IMR-90 (cell line): Measurements from ENCODE around the gene ATP1A2. TPM values are rescaled to one million over a fixed set of nuclear protein-coding genes. Genes with fewer than 3 reads are reported as not detected.

Experiments used
- ATAC-seq: fragments of 200-7000 bp; cut with Tn5 transposase; 2 replicates; pipeline ENCODE4 v1.9.1; 2020; ENCODE audit warnings: low read depth, mild to moderate bottlenecking, moderate library complexity
- BruUV-seq: library from RNA; stranded (reverse); fragments of 400-500 nt; replicated peaks from 2 replicates; lab custom pipeline; 2021; lab: Mats Ljungman, UMichigan
- CTCF ChIA-PET: fragments of 300-600 bp; formaldehyde crosslinking; extraction: SDS; loops from one replicate; lab custom pipeline; 2021; ENCODE audit warnings: antibody characterized with exemption; lab: Yijun Ruan, JAX
- POLR2A ChIA-PET: fragments of 300-600 bp; sonication (Branson Sonifier 250); formaldehyde crosslinking; loops from one replicate; lab custom pipeline; 2022; ENCODE audit warnings: antibody characterized with exemption; ENCODE audit not compliant: unreplicated experiment; lab: Charles Lee
- DNase-seq: peaks from one replicate; pipeline ENCODE4 v3.0.0; 2013
- H2AFZ ChIP-seq: replicated peaks from 2 replicates; pipeline ENCODE3; 2013; ENCODE audit warnings: low read length, mild to moderate bottlenecking; ENCODE audit not compliant: poor library complexity
- H2AK5ac ChIP-seq: 2 replicates; pipeline ENCODE4 v1.6.1; 2013; ENCODE audit warnings: low read depth, low read length, inconsistent platforms
- H2AK9ac ChIP-seq: replicated peaks from 2 replicates; pipeline ENCODE3; 2013; ENCODE audit warnings: mild to moderate bottlenecking, low read depth, low read length, moderate library complexity; ENCODE audit not compliant: poor library complexity
- H2BK120ac ChIP-seq: 2 replicates; pipeline ENCODE4 v1.6.1; 2013; ENCODE audit warnings: low read depth, low read length, inconsistent platforms
- H2BK15ac ChIP-seq: 3 replicates; pipeline ENCODE4 v1.6.1; 2013; ENCODE audit warnings: low read depth, low read length, inconsistent platforms
- H2BK20ac ChIP-seq: 2 replicates; pipeline ENCODE4 v1.6.1; 2013; ENCODE audit warnings: low read depth, mild to moderate bottlenecking, inconsistent platforms, low read length, moderate library complexity
- H2BK5ac ChIP-seq: 2 replicates; pipeline ENCODE4 v1.6.1; 2013; ENCODE audit warnings: mild to moderate bottlenecking, low read depth, low read length, inconsistent platforms; ENCODE audit not compliant: poor library complexity, severe bottlenecking
- H3K14ac ChIP-seq: replicated peaks from 2 replicates; pipeline ENCODE4 v1.6.1; 2013; ENCODE audit warnings: low read depth, low read length, inconsistent platforms
- H3K18ac ChIP-seq: 2 replicates; pipeline ENCODE4 v1.6.1; 2013; ENCODE audit warnings: low read depth, low read length, control low read depth
- H3K23ac ChIP-seq: 2 replicates; pipeline ENCODE4 v1.6.1; 2013; ENCODE audit warnings: low read depth, low read length, inconsistent platforms
- H3K27ac ChIP-seq: 2 replicates; pipeline ENCODE4 v1.5.1; 2013; ENCODE audit warnings: mild to moderate bottlenecking, control low read depth, low read length; ENCODE audit not compliant: insufficient read depth
- H3K27me3 ChIP-seq: 2 replicates; pipeline ENCODE4 v1.6.1; 2013; ENCODE audit warnings: low read length; ENCODE audit not compliant: control insufficient read depth, insufficient read depth
- H3K36me3 ChIP-seq: 2 replicates; pipeline ENCODE4 v1.6.1; 2013; ENCODE audit warnings: low read length, mixed read lengths; ENCODE audit not compliant: control insufficient read depth, insufficient read depth
- H3K4ac ChIP-seq: 2 replicates; pipeline ENCODE4 v1.6.1; 2013; ENCODE audit warnings: low read depth, low read length, inconsistent platforms
- H3K4me1 ChIP-seq: 2 replicates; pipeline ENCODE4 v1.6.1; 2013; ENCODE audit warnings: low read length, mixed read lengths; ENCODE audit not compliant: control insufficient read depth, insufficient read depth
- H3K4me2 ChIP-seq: 2 replicates; pipeline ENCODE4 v1.6.1; 2013; ENCODE audit warnings: low read depth, mild to moderate bottlenecking, control low read depth, low read length, moderate library complexity
- H3K4me3 ChIP-seq: 2 replicates; pipeline ENCODE4 v1.5.1; 2013; ENCODE audit warnings: low read depth, mild to moderate bottlenecking, control low read depth, low read length, moderate library complexity; ENCODE audit not compliant: insufficient read depth
- H3K56ac ChIP-seq: 2 replicates; pipeline ENCODE4 v1.6.1; 2013; ENCODE audit warnings: low read length, inconsistent platforms; ENCODE audit not compliant: insufficient read depth; ENCODE audit errors: extremely low read depth
- H3K79me1 ChIP-seq, 2 experiments: 2 replicates each; pipeline ENCODE4 v1.6.1; 2013; ENCODE audit warnings: low read length in 2 of 2, inconsistent platforms in 1 of 2, low read depth in 1 of 2
- H3K9ac ChIP-seq: 2 replicates; pipeline ENCODE4 v1.6.1; 2013; ENCODE audit warnings: low read depth, low read length, control low read depth
- H3K9me1 ChIP-seq: 2 replicates; pipeline ENCODE4 v1.6.1; 2013; ENCODE audit warnings: low read length, inconsistent platforms; ENCODE audit not compliant: insufficient read depth
- H3K9me3 ChIP-seq: 2 replicates; pipeline ENCODE4 v1.6.1; 2013; ENCODE audit warnings: low read length; ENCODE audit not compliant: control insufficient read depth, insufficient read depth
- H4K20me1 ChIP-seq: 2 replicates; pipeline ENCODE4 v1.6.1; 2013; ENCODE audit warnings: low read length, inconsistent platforms; ENCODE audit not compliant: insufficient read depth
- H4K5ac ChIP-seq: 2 replicates; pipeline ENCODE4 v1.6.1; 2013; ENCODE audit warnings: mild to moderate bottlenecking, low read depth, low read length, control low read depth
- H4K8ac ChIP-seq, 2 experiments: 2 replicates each; pipeline ENCODE4 v1.6.1; 2013; ENCODE audit warnings: low read depth in 2 of 2, low read length in 2 of 2, control low read depth in 1 of 2, inconsistent platforms in 1 of 2
- H4K91ac ChIP-seq: 2 replicates; pipeline ENCODE4 v1.6.1; 2013; ENCODE audit warnings: low read depth, low read length, inconsistent platforms; ENCODE audit not compliant: insufficient read depth
- BHLHE40 ChIP-seq: fragments of 150-350 bp; IDR thresholded peaks from 2 replicates; pipeline ENCODE4 v1.6.1; 2016; ENCODE audit warnings: mild to moderate bottlenecking, low read depth, low read length
- CEBPB ChIP-seq: IDR thresholded peaks from 2 replicates; pipeline ENCODE4 v1.6.1; 2012; ENCODE audit warnings: low read depth, low read length, improper control_type of control experiment
- CHD1 ChIP-seq: IDR thresholded peaks from 2 replicates; pipeline ENCODE4 v1.6.1; 2012; ENCODE audit warnings: low read depth, low read length, improper control_type of control experiment
- CTCF ChIP-seq: conservative IDR thresholded peaks from 2 replicates; pipeline ENCODE4 v1.5.1; 2012; ENCODE audit warnings: mild to moderate bottlenecking, low read depth, low read length, improper control_type of control experiment
- ELK1 ChIP-seq: fragments of 150-350 bp; IDR thresholded peaks from 2 replicates; pipeline ENCODE4 v1.6.1; 2016; ENCODE audit warnings: low read depth, mild to moderate bottlenecking, low read length, moderate library complexity, borderline replicate concordance
- FOS ChIP-seq: fragments of 150-350 bp; IDR thresholded peaks from 2 replicates; pipeline ENCODE4 v1.6.1; 2016; ENCODE audit warnings: low read depth, low read length
- MAFK ChIP-seq: IDR thresholded peaks from 2 replicates; pipeline ENCODE4 v1.6.1; 2012; ENCODE audit warnings: low read depth, low read length, improper control_type of control experiment
- MAZ ChIP-seq: IDR thresholded peaks from 2 replicates; pipeline ENCODE4 v1.6.1; 2012; ENCODE audit warnings: low read depth, mild to moderate bottlenecking, low read length, improper control_type of control experiment, moderate library complexity, borderline replicate concordance
- MXI1 ChIP-seq: IDR thresholded peaks from 2 replicates; pipeline ENCODE4 v1.6.1; 2012; ENCODE audit warnings: low read depth, mild to moderate bottlenecking, low read length, moderate library complexity, borderline replicate concordance
- NFE2L2 ChIP-seq: fragments of 150-350 bp; IDR thresholded peaks from 2 replicates; pipeline ENCODE4 v1.6.1; 2016; ENCODE audit warnings: low read depth, mild to moderate bottlenecking, low read length
- POLR2A ChIP-seq: IDR thresholded peaks from 2 replicates; pipeline ENCODE4 v1.6.1; 2012; ENCODE audit warnings: mild to moderate bottlenecking, low read depth, low read length
- RAD21 ChIP-seq: IDR thresholded peaks from 2 replicates; pipeline ENCODE4 v1.6.1; 2012; ENCODE audit warnings: low read length, improper control_type of control experiment
- RCOR1 ChIP-seq: IDR thresholded peaks from 2 replicates; pipeline ENCODE4 v1.6.1; 2012; ENCODE audit warnings: mild to moderate bottlenecking, low read length, improper control_type of control experiment; ENCODE audit not compliant: insufficient replicate concordance
- RFX5 ChIP-seq: IDR thresholded peaks from 2 replicates; pipeline ENCODE4 v1.8.0; 2012; ENCODE audit warnings: low read depth, mild to moderate bottlenecking, low read length, moderate library complexity
- SMC3 ChIP-seq: fragments of 150-350 bp; IDR thresholded peaks from 2 replicates; pipeline ENCODE4 v1.6.1; 2016; ENCODE audit warnings: low read depth, mild to moderate bottlenecking, antibody characterized with exemption, low read length, moderate library complexity
- USF2 ChIP-seq: fragments of 150-350 bp; IDR thresholded peaks from 2 replicates; pipeline ENCODE4 v1.6.1; 2017; ENCODE audit warnings: mild to moderate bottlenecking, antibody characterized with exemption, low read length, low read depth
- WGBS, 2 experiments: methylation state at CpG; one replicate each; pipeline versions ENCODE4 v1.1.5 to v1.1.7; 2013; ENCODE audit warnings: missing lambda C conversion rate in 2 of 2; ENCODE audit not compliant: insufficient read length in 1 of 2; ENCODE audit errors: extremely low coverage in 2 of 2; 5-methylcytosine and 5-hydroxymethylcytosine counted together
- dilution Hi-C: fragments of 300-500 bp; cut with HindIII; formaldehyde crosslinking; loops from one replicate; pipeline ENCODE4 v1.14.3; 2018; ENCODE audit warnings: low sequenced_read_pairs; ENCODE audit not compliant: unreplicated experiment
- in situ Hi-C: fragments of 300-500 bp; cut with MboI; formaldehyde crosslinking; loops from 3 replicates; pipeline ENCODE4 v1.14.3; 2019; ENCODE audit warnings: low sequenced_read_pairs, inconsistent platforms, mixed read lengths
- intact Hi-C: fragments of 100-400 bp; cut with micrococcal nuclease; formaldehyde crosslinking; loops from 2 replicates; pipeline ENCODE4 v1.10.0; 2022
- polyA plus RNA-seq, 3 experiments: library from polyadenylated mRNA; depleted of rRNA; stranded (reverse); fragments of >200 nt; gene quantifications; 2 replicates each; pipeline ENCODE4 v1.2.3, GENCODE V29; 2012; ENCODE audit warnings: low replicate concordance in 1 of 3
- total RNA-seq: library from RNA; depleted of rRNA; stranded (reverse); fragments of >200 nt; gene quantifications from 2 replicates; pipeline ENCODE4 v1.2.3, GENCODE V29; 2012

ATP1A2 gene
- total and polyA plus RNA-seq, 2 of the 4 experiments (the other 2 are of a cell fraction), result under 0.01 to 0.15 TPM

GRCh38 chr1:160164121-160164520 is 48.6 kb downstream of the ATP1A2 start:
- dilution Hi-C loops (no loop called here), intact Hi-C loops (no loop called here), in situ Hi-C loops (no loop called here)
- no CpG with 5 or more reads among the region's 10 CpGs for WGBS, 2 experiments
- H2BK120ac ChIP-seq, result no peak overlapping the region
- no peak overlapping the region for H3K56ac ChIP-seq
- no peak overlapping the region for H4K8ac ChIP-seq
- ATAC-seq (no peak), DNase-seq (no peak)
- no peak overlapping the region for H3K18ac ChIP-seq
- no peaks in the 10 kb centered on the region for H3K9me1 ChIP-seq
- H3K4me1 ChIP-seq, result no peaks in the 10 kb centered on the region
- no peak overlapping the region for H2BK5ac ChIP-seq
- no peak overlapping the region for H3K4me2 ChIP-seq
- no peak overlapping the region for H2BK20ac ChIP-seq
- H2AK9ac ChIP-seq, result no peak overlapping the region
- no peak overlapping the region for H3K4ac ChIP-seq
- ChIA-PET POLR2A (no interaction called here), CTCF (no interaction called here)
- BruUV-seq, result no TSS peak
- H4K20me1 ChIP-seq, result no peaks in the 10 kb centered on the region
- H2AK5ac ChIP-seq, result no peak overlapping the region
- no peak overlapping the region for H3K4me3 ChIP-seq
- no peaks in the 10 kb centered on the region for H3K9me3 ChIP-seq
- H3K27me3 ChIP-seq, result peaks cover 41% of the 10 kb centered on the region
- H3K14ac ChIP-seq, result no peak overlapping the region
- H4K91ac ChIP-seq, result no peak overlapping the region
- no peak overlapping the region for H3K27ac ChIP-seq
- no peak overlapping the region for H2AFZ ChIP-seq
- no peak overlapping the region for H3K9ac ChIP-seq
- TF ChIP-seq SMC3 (no peak), RCOR1 (no peak), USF2 (no peak), CHD1 (no peak), CEBPB (no peak), RFX5 (no peak), BHLHE40 (no peak), ELK1 (no peak), MAZ (no peak), NFE2L2 (no peak), MXI1 (no peak), RAD21 (no peak), FOS (no peak), POLR2A (no peak), MAFK (no peak), CTCF (no peak)
- H4K5ac ChIP-seq, result no peak overlapping the region
- no peaks in the 10 kb centered on the region for H3K79me1 ChIP-seq
- H2BK15ac ChIP-seq, result no peak overlapping the region
- H3K36me3 ChIP-seq, result no peaks in the 10 kb centered on the region
- H3K23ac ChIP-seq, result no peak overlapping the region
